GM18519 (cell line): ENCODE data around the gene FAM210B.
"Not testable (repeated sequence)": the region's sequence is repeated elsewhere in the genome, so short reads cannot be mapped to it uniquely, and the experiment has no call there.

Experiments
- ATAC-seq: cut with Tn5 transposase; IDR thresholded peaks from one replicate; pipeline ENCODE4 v1.9.1; 2021; ENCODE audit warnings: mild to moderate bottlenecking, moderate library complexity; ENCODE audit not compliant: unreplicated experiment, low FRiP score

Gene FAM210B

DNA sequence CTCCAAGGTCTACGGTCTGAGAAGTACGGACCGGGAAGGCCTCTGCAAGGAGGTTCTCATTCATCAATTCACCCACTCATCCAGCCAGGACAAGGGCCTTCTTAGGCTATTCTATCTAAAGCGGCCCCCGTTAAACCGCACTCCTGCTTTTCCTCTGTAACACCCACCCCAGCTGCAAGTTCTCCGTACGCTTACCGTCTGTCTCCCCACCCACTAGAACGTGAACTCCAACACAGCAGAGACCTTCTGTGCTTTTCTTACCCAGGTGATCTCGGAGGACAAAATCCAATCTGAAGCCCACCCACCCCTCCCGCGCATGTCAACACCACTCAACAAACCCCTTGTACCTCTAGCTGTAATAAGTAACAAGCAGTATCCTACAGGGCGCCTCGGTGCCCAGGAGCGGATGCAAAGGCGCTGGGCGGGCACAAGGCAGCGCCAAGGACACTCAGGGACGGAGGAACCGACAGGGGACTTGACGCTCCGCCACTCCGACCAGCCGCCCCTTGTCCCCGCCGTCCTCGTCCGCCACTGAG is 32.9 kb downstream of the FAM210B start:
- peak; percentile 13 for ATAC-seq

DNA sequence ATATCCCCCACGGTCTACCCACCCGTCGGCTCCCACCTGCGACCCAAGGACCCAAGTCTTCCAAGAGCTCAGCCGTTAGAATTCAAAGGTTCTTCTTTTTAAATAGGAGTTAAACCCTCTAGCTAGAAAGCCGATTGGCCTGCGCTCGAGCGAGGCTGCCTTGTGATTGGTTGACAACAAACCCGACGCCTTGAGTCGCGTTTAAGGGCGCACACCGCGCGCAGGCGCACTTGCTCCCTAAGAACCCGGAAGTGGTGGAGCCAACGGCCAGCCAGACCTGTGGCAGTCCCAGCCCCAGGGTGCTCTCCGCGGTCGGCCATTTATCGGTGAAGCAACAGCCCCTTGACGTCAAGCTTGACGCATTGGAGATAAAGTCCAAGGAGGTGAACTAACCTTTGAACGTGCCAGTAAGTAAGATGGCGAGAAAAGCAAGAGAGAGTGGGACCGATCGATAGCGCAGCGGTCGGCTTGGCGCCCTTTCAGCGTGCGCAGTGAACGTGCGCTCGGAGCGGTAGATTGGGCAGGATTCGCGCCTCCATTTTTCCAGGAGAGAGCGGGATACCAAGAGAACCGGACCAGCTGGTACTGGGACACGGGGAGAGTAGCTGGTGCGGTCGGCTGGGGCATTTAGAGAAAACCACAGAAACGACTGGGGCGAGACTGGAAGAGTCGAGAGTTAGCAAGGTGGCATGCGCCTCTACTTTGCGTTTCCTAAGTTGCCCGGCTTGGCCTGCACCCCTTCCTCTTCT is 33.5 kb downstream of the FAM210B start, which contains the start of the genes AURKA and CSTF1:
TSS of gene AURKA (minus strand) at position 84 of the 749 bp plus-strand sequence. CDS start 4,018 bp downstream, outside the sequence.
TSS of gene CSTF1 (plus strand) at position 514 of the 749 bp plus-strand sequence. CDS start 2,908 bp downstream, outside the sequence.
- peak; percentile 90 for ATAC-seq

DNA sequence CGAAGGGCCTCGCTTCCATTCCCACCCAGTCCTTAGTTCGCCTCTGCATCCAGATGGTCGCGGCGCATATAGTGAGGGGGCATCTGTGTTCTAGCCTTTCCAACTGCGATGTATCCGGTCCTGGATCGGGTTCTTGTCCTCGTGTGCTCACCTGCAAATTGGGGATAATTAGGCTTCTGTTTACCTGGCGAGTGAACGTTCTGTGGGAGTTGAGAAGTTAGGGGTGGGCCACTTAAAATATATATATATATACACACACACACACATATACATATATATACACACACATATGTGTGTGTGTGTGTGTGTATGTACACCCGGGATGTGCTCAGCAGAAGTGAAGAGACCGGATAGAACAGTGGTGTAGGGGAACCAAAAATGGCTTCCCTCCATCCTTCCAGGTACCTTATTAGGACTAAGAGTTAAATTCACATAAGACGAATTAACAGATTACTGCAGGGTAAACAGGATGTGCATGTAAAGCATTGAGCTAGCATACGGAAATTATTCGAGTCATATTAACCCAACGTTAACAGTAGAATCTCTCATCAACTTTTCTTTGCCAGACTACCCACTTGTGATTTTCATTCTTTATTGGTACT is 34.2 kb downstream of the FAM210B start:
- no peak for ATAC-seq

DNA sequence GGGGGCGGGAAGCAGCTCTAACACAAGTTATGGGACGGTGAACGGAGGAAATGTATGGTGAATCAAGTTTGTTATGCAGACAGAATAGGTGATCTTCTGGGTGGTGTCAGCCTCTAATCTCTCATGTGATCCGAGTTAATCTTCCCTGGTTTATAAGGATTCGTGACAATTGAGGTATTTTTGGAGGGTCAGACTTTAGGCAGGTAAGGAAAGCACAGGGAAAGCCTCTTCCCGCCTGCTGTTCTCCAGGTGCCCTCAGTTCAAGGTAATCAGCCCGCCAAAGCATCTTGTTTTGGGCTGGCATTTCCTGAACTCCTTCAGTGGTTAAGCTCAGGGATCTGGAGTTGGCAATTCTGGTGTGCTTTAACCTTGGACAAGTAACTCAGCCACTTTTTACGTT is 34.9 kb downstream of the FAM210B start:
- ATAC-seq = no peak

DNA sequence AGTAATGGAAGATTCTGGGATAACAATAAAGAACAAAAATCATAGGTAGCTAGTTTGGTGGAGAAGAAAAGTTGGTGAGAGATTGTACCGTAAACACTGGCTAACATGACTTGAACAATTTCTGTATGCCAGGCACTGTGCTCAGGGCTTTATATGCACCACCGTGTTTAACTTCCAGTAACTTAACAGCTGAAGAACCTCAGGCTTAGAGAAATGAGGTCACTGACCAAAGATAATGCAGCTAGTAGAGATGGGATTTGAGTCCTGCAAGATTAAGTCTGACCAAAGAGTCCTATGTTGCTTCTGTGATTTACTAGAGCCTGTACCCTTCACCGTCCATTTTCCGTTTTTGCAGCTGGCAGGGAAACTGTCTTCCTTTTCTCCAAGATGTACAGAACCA is 36.4 kb downstream of the FAM210B start:
- ATAC-seq = no peak

DNA sequence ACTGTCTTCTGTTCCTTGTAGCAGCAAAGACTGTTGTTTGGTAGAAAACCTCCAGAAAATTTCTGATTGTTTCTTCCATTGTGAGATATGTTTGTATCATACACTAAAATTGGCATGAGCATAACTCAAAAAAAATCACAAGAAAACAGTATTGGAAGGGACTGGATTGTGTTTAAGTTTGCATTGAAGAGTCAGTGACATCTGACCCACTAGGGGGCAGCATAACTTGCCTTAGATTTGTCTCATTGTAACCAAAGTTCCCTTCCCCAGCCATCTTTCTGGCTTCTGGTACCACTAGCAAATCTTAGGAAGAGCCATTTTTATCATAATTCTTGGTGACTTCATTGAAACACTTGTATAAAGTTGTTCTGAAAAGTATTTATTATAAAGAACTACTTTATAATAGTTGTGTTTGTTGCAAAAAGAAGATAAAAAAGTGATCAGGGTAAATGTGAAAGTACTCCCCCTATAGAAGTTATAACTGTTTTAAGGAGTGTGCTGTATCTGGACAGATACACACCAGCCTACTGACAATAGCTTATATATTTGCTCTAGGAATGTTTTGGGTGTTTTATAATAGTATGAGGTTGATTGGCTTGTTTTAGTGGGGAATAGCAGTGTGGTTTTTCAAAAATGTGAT is 41.3 kb downstream of the FAM210B start:
- ATAC-seq = peak; percentile 60

DNA sequence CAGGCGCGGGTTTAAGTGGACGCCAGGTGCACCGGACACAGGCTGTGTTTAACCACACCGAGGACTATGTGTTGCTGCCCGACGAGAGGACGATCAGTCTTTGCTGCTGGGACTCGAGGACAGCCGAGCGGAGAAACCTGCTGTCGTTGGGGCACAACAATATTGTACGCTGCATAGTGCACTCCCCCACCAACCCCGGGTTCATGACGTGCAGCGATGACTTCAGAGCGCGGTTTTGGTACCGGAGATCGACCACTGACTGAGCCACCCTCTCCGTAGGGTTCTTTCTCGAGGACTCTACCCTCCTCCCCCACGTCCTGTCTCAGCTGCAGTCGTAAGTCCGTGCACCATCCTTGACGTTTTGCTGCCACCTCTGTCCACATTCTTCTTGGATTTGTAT is 44.7 kb downstream of the FAM210B start:
- ATAC-seq = no peak

DNA sequence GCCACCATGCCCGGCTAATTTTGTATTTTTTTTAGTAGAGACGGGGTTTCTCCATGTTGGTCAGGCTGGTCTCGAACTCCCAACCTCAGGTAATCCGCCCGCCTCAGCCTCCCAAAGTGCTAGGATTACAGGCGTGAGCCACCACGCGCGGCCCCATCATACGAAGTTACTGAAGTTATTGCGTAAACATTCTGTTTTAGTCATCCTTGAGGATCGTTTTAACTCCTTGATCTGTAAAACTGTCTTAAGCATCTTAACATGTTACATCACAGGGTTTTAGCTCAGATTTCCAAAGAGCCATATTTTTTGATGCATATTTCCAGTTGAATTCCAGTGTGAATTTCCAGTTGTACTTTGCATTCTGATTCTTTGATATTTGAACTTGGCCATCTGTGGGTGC is 46.6 kb downstream of the FAM210B start:
- ATAC-seq = not testable (repeated sequence)

DNA sequence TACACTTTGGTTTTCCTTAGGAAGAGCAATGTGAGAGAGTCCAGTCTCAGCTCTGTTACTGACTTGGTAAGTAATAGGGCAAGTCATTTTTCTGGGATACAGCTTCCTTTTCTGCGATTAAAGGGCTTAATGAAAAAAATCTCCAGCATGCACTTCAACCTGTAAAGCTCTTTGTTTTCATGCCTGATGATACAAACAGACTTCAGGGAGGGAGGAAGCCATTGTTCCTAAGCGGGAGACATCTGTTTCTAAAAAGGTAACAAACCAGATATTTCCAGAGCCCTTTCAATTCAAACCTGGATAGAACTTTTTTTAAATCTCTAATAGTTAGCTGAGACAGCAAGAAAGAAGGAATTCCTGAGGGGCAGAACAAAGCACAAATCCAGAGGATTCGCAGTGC is 48.1 kb downstream of the FAM210B start:
- ATAC-seq = no peak

DNA sequence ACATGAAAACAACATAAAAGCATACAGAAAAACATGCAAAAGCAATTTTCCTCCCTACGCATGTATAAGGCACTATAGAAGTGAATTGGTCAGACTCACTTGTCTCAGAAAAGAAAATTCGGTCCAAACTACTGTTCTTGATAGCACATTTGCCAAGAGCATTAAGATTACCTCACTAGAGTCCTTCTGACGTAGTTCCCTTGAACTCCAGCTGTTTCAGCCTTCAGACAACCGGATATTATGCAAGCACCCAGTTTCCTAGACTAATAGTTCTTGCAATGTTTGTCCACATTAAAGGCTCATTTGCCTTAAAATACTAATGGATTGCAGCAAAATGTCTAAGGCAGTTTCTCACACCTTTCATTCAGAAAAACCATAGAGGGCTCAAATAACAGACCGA is 50.7 kb downstream of the FAM210B start:
- no peak for ATAC-seq

DNA sequence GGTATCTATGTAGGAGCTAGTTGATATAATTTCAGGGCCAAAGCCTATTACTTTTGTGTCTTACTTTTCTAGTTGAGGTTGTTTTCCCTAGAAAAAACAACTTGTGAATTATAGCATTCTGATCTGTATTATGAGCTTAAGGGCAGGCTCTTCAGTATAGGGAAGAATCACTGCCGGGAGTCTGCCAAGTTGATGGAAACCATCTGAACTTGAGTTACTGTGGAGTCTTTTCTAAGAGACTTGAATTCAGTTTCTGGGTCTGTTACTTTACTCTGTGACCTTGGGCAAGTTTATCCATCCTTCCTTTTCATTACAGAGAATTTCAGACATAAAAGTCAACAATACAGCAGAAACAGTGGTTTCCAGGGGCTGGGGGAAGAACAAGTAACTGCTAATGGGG is 51.2 kb downstream of the FAM210B start:
- ATAC-seq = no peak

DNA sequence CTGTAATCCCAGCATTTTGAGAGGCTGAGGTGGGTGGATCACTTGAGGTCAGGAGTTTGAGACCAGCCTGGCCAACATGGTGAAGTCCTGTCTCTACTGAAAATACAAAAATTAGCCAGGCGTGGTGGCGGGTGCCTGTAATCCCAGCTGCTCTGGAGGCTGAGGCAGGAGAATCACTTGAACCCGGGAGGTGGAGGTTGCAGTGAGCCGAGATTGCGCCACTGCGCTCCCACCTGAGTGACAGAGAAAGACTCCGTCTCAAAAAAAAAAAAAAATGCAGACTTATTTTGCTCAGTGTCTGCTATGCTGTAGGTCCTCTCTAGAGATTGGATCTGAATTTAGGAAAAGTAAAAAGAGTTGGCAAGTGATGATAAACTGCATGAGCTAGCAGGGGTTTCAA is 52.5 kb downstream of the FAM210B start:
- not testable (repeated sequence) for ATAC-seq

DNA sequence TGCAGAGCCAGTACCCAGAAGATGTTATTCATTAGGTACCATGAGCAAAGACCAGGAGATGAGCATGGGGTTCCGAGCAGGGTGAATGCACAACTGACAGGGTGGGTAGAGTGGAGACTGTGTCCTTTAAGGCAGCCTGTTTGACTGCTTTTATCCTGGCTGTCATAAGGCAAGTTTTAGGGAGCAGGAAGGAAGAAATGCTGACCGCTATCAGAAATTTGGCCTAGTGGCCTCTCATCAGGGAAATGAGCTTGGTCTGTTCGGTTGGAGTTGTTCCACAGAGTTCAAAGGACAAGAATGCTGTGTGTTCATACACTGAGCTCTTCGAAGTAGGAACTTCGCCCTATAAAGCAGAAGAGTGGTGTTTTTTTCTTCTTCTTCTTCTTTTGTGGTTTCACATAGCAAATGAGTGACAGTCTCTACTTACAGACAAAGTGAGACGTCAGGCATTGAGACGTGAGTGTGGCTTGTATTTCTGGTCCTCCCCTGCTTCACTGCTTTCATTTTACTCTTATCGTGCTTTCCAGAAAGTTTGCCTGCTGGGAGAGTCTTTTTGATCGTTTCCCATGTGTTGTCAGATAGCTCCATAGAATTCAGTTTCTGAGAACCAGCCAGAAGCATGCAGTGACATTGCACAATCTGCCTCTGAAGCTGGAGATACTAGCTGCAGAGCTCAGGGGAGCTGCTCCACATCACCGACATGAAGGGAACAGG is 53.1 kb downstream of the FAM210B start, which contains the start of gene CASS4:
TSS of gene CASS4 (plus strand) at position 502 of the 714 bp plus-strand sequence. CDS start at position 701, 199 bp downstream.
- ATAC-seq = no peak

DNA sequence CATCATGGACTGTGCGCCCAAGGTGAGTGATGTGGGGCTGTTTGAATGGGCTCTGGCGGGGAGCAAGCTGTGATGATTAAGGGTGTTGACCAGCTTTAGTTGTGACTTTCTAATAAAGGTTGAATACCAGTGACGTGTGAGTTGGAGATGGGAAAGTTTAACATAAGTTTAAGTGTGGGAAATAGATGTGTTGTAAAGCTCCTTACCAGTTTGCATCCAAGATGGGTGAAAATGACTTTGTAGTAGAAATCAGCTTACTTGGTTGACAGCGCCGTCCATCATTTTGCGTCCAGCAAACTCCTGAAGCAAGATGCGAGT is 53.7 kb downstream of the FAM210B start:
- ATAC-seq = no peak

DNA sequence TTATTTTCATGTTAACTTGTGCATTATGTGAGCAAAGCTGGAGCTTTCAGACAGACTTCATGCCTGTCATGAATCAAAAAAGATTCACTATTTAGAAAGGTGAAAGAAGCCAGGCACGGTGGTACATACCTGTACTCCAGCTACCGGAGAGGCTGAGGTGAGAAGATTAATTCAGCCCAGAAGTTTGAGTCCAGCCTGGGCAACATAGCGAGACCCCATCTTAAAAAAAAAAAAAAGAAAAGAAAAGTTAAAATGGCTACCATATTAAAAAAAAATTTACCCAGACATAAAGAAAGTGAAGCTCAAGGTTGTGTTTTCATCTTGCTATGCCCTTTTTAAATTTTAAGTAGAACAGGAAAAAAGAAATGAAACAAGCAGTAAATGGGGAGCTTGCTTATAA is 54.2 kb downstream of the FAM210B start:
- ATAC-seq = no peak

DNA sequence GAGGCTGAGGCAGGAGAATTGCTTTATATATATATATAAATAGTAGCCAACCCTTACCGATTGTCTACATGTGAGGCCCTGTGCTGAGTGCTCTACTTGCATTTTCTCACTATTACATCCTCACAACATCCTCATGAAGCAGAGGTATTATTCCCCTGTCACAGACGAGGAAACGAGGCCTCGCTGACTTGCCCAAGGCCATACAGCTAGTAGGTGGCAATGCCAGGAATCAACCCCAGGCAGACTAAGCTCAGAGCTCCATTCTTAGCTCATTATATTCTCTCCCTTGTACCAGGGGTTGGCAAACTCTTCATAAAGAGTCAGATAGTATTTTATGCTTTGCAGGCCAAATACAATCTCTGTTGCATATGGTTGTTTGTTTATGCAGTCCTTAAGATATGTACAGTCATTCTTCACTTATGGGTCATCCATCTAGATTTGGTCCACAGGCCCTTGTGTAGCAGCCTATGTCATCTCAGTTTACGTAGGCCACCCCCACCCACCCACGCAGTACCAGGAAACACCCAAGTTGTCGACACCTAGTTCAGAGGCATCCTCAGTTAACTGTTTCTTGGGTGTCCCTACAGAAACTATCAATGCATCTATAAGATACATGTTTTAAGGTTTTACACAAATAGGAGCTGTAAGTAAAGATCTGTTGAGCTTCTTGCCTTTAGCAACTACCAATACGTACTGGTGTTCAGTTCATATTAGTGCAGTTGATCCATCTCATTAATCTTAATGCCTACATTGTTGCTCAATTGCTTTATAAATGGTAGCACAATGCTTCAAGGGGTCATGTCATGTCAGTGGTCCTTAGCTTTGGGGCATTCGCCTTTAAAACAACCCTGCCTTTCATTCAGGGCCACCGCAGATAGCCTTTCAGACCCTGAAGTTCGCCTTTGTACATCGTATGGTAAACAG is 56.3 kb downstream of the FAM210B start:
- no peak for ATAC-seq

DNA sequence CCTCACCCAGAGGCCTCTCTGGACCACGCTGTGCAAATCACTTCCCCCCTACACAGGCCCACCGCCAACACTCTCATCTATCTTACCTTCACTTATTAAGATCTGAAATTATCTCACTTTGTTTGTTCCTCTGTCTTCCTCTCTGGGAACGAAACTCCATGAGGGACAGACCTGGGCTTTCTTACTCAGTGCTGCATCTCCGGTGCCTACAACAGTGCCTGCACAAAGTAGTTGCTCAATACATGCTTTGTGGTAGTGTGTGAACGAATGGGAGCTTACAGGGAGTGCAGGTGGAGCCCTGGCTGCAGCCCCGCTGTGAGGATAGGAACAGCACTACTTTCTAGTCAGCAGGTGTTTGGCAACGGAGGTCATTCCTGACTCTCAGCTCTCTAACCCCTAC is 58.6 kb downstream of the FAM210B start:
- ATAC-seq = no peak

DNA sequence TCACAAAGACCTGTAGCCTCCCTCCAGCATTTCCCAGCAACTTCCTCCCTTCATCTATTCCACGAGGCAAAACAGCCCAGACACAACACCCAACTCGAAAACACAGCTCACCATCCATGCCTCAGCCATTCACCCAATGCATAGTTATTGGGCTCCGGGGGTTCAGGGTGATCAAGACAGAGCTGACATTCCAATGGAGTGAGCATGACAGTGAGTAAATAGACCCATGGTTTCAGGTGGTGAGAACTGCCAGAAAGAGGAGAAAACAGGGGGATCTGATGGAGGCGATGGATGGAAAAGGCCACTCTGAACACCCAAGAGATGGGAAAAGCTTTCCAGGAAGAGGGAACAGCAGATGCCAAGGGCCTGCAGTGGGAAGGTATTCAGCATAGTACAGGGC is 59.1 kb downstream of the FAM210B start:
- no peak for ATAC-seq
